ENCODE measurements around the gene DOCK9. TPM values are rescaled to one million over a fixed set of nuclear protein-coding genes. Genes with fewer than 3 reads are reported as not detected.

The DOCK9 gene
- total RNA-seq, 1 experiment from 2014 or later = 36.6 TPM

- TF ChIP-seq ZNF532 (CRISPR knock-in tag; IDR thresholded peaks at IDR 0.05; ENCODE audit: borderline replicate concordance) = no peak
- TF ChIP-seq GRHL2 (CRISPR knock-in tag; IDR thresholded peaks at IDR 0.05; ENCODE audit: insufficient replicate concordance, severe bottlenecking) = no peak
- no peak for TF ChIP-seq PREB (CRISPR knock-in tag; IDR thresholded peaks at IDR 0.05; ENCODE audit: borderline replicate concordance)
- TF ChIP-seq ZBTB21 (CRISPR knock-in tag; IDR thresholded peaks at IDR 0.05; ENCODE audit: borderline replicate concordance) = no peak
- no peak for TF ChIP-seq ATF6 (CRISPR knock-in tag; IDR thresholded peaks at IDR 0.05)
- no peak for TF ChIP-seq ZNF423 (CRISPR knock-in tag; IDR thresholded peaks at IDR 0.05)
- TF ChIP-seq SMAD4 (CRISPR knock-in tag; IDR thresholded peaks at IDR 0.05) = no peak
These were observed 45.1 kb upstream of the DOCK9 start (continued) for GRCh38 chr13:99022941-99023340.

- Mint-ChIP-seq H3K4me1 (peaks cover 14% of the 10 kb centered on the region), H3K27me3 (ENCODE audit: low read depth) (no peaks in the 10 kb centered on the region), H3K9me3 (no peaks in the 10 kb centered on the region), H3K4me3 (no peak overlapping the region), H3K27ac (no peak overlapping the region), H3K36me3 (no peaks in the 10 kb centered on the region)
- ATAC-seq (no peak), DNase-seq (ENCODE audit: low spot score) (no peak)
- CTCF ChIA-PET = interaction anchor here (3.6 kb wide), 1 partner anchor 10 kb away, joined by 15 read pairs; no protein-coding TSS in a partner anchor
- no peak for TF ChIP-seq ATF6 (CRISPR knock-in tag; IDR thresholded peaks at IDR 0.05)
- POLR2A ChIA-PET = no interaction called here
These were observed 40.7 kb upstream of the DOCK9 start for GRCh38 chr13:99018418-99019180.

- POLR2A ChIA-PET = no interaction called here
- no peaks in the 10 kb centered on the region for H3K9me3 Mint-ChIP-seq
- no peak overlapping the region for H3K4me3 Mint-ChIP-seq
- no peaks in the 10 kb centered on the region for H3K27me3 Mint-ChIP-seq (ENCODE audit: low read depth)
- DNase-seq (ENCODE audit: low spot score) (no peak), ATAC-seq (no peak)
- no peak overlapping the region for H3K27ac Mint-ChIP-seq
- no peaks in the 10 kb centered on the region for H3K36me3 Mint-ChIP-seq
- no peak for TF ChIP-seq TCF7 (CRISPR knock-in tag; IDR thresholded peaks at IDR 0.05; ENCODE audit: low read depth)
- no peak for TF ChIP-seq HMGA2 (CRISPR knock-in tag; IDR thresholded peaks at IDR 0.05)
- TF ChIP-seq E2F4 (CRISPR knock-in tag; IDR thresholded peaks at IDR 0.05; ENCODE audit: borderline replicate concordance, low read depth) = no peak
- TF ChIP-seq NR2C2 (CRISPR knock-in tag; IDR thresholded peaks at IDR 0.05) = no peak
- TF ChIP-seq ZNF121 (CRISPR knock-in tag; IDR thresholded peaks at IDR 0.05) = no peak
- TF ChIP-seq PREB (CRISPR knock-in tag; IDR thresholded peaks at IDR 0.05; ENCODE audit: borderline replicate concordance) = no peak
- TF ChIP-seq TP53 (CRISPR knock-in tag; IDR thresholded peaks at IDR 0.05) = no peak
- no peak for TF ChIP-seq SMAD4 (CRISPR knock-in tag; IDR thresholded peaks at IDR 0.05)
- no peak for TF ChIP-seq NFE2L1 (CRISPR knock-in tag; IDR thresholded peaks at IDR 0.05)
- no peak for TF ChIP-seq ATF2 (CRISPR knock-in tag; IDR thresholded peaks at IDR 0.05; ENCODE audit: borderline replicate concordance, low read depth)
- TF ChIP-seq CREB1 (CRISPR knock-in tag; IDR thresholded peaks at IDR 0.05) = no peak
- H3K4me1 Mint-ChIP-seq = peaks cover 17% of the 10 kb centered on the region
- CTCF ChIA-PET = interaction anchor here (0.9 to 3.6 kb wide), 2 partner anchors 13 to 149 kb away, joined by 3 to 15 read pairs; no protein-coding TSS in a partner anchor
These were observed 38.0 kb upstream of the DOCK9 start for GRCh38 chr13:99015606-99016490.

Measured in WTC11 (cell line).